Activated T-cell treated with anti-CD3 and anti-CD28 coated beads, Interleukin-2, amount 50 U/mL, for 4 hours (primary cell): ENCODE results near the gene HOXB9. TPM values are rescaled to one million over a fixed set of nuclear protein-coding genes. Genes with fewer than 3 reads are reported as not detected.

ENCODE experiments used
- ATAC-seq, 2 donors: fragments of 200-7000 bp; cut with Tn5 transposase; one replicate each; pipeline ENCODE4 v1.10.0; 2021
- DNase-seq: peaks from one replicate; pipeline ENCODE4 v3.0.0-alpha.2; 2020
- H3K27me3 Mint-ChIP-seq: one replicate; pipeline ENCODE4 v1.8.0; 2021; ENCODE audit warnings: low read depth, mixed read lengths
- H3K36me3 Mint-ChIP-seq: one replicate; pipeline ENCODE4 v1.8.0; 2022; ENCODE audit warnings: mixed read lengths; ENCODE audit not compliant: insufficient read depth
- H3K4me1 Mint-ChIP-seq: one replicate; pipeline ENCODE4 v1.8.0; 2021; ENCODE audit warnings: low read depth, mixed read lengths
- H3K4me3 Mint-ChIP-seq: one replicate; pipeline ENCODE4 v1.8.0; 2021; ENCODE audit warnings: mild to moderate bottlenecking, moderate library complexity, mixed read lengths
- H3K9me3 Mint-ChIP-seq: one replicate; pipeline ENCODE4 v1.8.0; 2021; ENCODE audit warnings: mixed read lengths
- total RNA-seq, 3 donors: library from RNA; stranded (reverse); gene quantifications; one replicate each; pipeline ENCODE4 v1.2.1, GENCODE V29; 2021

HOXB9 gene
- total RNA-seq, 3 donors from 2014 or later: 0.63 to 1.4 (median 1.2) TPM

DNA sequence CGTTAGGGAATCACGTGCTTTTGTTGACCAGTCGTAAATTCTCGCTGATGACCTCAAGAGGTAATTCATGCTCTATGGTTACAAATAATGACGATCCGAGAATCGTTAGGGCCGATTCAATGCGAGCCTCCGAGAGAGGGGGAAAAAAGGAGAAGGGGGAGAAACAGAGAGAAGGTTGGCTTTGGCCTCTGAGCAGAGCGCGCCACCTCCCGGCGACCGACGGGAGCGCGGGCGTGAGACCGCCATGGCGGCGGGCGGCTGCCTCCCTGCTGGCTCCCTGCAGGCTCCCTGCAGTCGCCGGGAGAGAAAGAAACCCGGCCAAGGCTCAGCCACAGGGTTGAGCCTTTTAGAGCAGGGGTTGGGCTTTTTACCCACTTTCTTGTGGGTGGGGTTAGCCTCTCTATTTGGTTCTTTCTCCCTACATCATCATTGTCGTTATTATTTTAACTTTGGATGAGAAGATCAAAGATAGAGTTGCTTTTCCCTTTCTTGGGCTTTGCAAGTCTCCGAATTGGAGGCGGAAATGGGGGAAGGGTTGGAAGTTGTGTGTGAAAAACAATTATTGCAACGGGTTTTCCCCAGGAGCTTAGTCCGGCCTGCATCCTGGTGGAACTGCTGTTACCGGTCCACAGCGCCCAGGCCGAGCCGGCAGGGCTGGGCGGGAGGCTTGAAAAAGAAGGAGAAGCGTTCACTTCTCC is 32.2 kb downstream of the HOXB9 start:
- no peaks in the 10 kb centered on the region for H3K36me3 Mint-ChIP-seq
- no peaks in the 10 kb centered on the region for H3K9me3 Mint-ChIP-seq
- ATAC-seq: peak; percentile 59 to 71
- peaks cover 89% of the 10 kb centered on the region for H3K27me3 Mint-ChIP-seq
- H3K4me3 Mint-ChIP-seq: peak overlapping the region; percentile 76
- peak; percentile 78 for DNase-seq
- H3K4me1 Mint-ChIP-seq: peaks cover 37% of the 10 kb centered on the region

- H3K36me3 Mint-ChIP-seq: no peaks in the 10 kb centered on the region
- H3K27me3 Mint-ChIP-seq: peaks cover 87% of the 10 kb centered on the region
- ATAC-seq (peak; percentile 5 to 16), DNase-seq (no peak)
- no peaks in the 10 kb centered on the region for H3K9me3 Mint-ChIP-seq
- peaks cover 32% of the 10 kb centered on the region for H3K4me1 Mint-ChIP-seq
- peak within 1 kb of the TSS; percentile 76 for H3K4me3 Mint-ChIP-seq
These were observed 32.9 kb downstream of the HOXB9 start, which contains the start of gene HOXB5 for GRCh38 chr17:48593126-48593829. TSS of gene HOXB5 (minus strand) at chr17:48593779. CDS start at chr17:48593682, 97 bp downstream.

- DNase-seq: no peak
- H3K27me3 Mint-ChIP-seq: peaks cover 87% of the 10 kb centered on the region
- ATAC-seq: peak in 1 of 2 donors; percentile 40
- H3K4me1 Mint-ChIP-seq: peaks cover 26% of the 10 kb centered on the region
- no peaks in the 10 kb centered on the region for H3K36me3 Mint-ChIP-seq
- peak overlapping the region; percentile 76 for H3K4me3 Mint-ChIP-seq
- no peaks in the 10 kb centered on the region for H3K9me3 Mint-ChIP-seq
These were observed 33.6 kb downstream of the HOXB9 start for GRCh38 chr17:48592577-48592976.

GRCh38 chr17:48592057-48592514 is 34.1 kb downstream of the HOXB9 start:
- Mint-ChIP-seq H3K27me3 (peaks cover 87% of the 10 kb centered on the region), H3K36me3 (no peaks in the 10 kb centered on the region), H3K4me3 (no peak overlapping the region), H3K4me1 (peaks cover 21% of the 10 kb centered on the region), H3K9me3 (no peaks in the 10 kb centered on the region)
- no peak for ATAC-seq
- no peak for DNase-seq

GRCh38 chr17:48591255-48592056 is 34.7 kb downstream of the HOXB9 start:
- ATAC-seq: no peak
- Mint-ChIP-seq H3K36me3 (no peaks in the 10 kb centered on the region), H3K4me3 (peak overlapping the region; percentile 20), H3K9me3 (no peaks in the 10 kb centered on the region), H3K27me3 (peaks cover 87% of the 10 kb centered on the region), H3K4me1 (peaks cover 17% of the 10 kb centered on the region)
- no peak for DNase-seq

DNA sequence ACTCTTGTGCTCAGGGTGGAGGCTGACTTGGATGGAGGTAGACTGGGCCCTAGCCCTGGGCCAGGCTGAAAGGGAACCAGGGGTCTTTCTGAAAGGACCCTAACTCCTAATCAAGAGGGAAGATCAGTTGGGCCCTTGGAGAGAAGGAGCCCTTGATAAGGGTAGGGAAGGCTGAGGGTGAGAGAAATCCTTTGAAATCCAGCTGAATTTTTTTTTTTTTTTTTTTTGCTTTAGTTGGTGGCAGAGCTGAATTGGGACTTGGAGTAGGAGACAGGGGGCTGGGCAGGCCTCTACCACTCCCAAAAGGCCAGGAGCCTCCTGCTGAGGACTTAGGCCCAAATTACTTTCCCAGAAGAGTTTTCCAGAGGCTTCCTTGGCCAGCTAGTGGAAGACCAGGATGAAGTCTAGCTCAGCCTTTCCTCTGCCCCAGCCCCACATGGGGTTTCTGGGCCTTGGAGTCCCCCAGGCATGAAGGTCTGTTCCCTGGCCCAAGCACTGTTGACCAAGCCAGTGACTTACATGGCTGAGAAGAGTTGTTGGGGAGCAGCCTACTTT is 35.5 kb downstream of the HOXB9 start:
- DNase-seq (no peak), ATAC-seq (no peak)
- Mint-ChIP-seq H3K36me3 (no peaks in the 10 kb centered on the region), H3K27me3 (peaks cover 89% of the 10 kb centered on the region), H3K4me1 (peaks cover 22% of the 10 kb centered on the region), H3K4me3 (peak overlapping the region; percentile 20), H3K9me3 (no peaks in the 10 kb centered on the region)

DNA sequence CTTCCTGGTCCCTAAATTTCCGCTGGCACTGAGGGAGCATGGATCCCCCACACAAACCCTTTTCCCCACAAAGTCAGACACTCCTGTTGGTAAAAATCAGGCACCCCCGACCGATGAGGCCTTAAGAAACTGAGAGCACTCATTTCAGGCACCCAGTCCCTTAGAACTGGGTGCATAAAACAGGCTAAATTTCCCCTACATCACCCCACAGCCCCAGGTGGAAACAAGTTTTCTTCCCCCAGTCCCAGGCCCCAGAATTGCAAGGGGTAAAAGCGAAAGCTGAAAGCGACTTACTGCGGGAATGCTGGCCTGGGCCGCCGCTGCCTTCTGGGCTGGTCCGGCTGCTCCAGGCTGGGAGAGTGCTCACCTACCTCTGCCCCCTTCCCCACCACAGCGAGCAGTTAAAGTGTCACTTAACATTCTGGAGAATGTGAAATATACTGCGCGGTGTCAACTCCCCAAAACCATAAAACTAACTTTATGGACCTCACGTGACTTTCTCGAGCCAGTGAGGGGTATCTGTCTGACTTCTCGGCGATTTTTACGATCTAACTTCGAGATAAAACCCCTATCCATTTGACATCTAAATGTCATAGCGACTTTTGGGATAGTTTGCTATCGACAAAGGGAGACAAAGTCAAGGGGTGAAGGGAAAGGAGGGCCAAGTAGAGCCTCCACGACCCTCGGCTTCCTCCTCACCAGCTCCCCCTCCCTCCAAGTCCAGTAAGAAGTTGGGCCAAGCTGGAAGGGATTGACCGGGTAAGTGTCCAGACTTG is 36.1 kb downstream of the HOXB9 start, which contains the start of gene HOXB3:
TSS of gene HOXB3 (minus strand) at position 411 of the 776 bp plus-strand sequence. CDS start 37,767 bp downstream, outside the sequence.
- Mint-ChIP-seq H3K9me3 (no peaks in the 10 kb centered on the region), H3K36me3 (no peaks in the 10 kb centered on the region), H3K4me3 (peak within 1 kb of the TSS; percentile 20), H3K4me1 (peaks cover 27% of the 10 kb centered on the region), H3K27me3 (peaks cover 89% of the 10 kb centered on the region)
- ATAC-seq (no peak), DNase-seq (no peak)

GRCh38 chr17:48589060-48589830 is 36.9 kb downstream of the HOXB9 start:
- ATAC-seq (no peak), DNase-seq (no peak)
- no peak overlapping the region for H3K4me3 Mint-ChIP-seq
- H3K27me3 Mint-ChIP-seq: peaks cover 87% of the 10 kb centered on the region
- peaks cover 29% of the 10 kb centered on the region for H3K4me1 Mint-ChIP-seq
- no peaks in the 10 kb centered on the region for H3K9me3 Mint-ChIP-seq
- no peaks in the 10 kb centered on the region for H3K36me3 Mint-ChIP-seq

- no peak for DNase-seq
- Mint-ChIP-seq H3K4me3 (no peak overlapping the region), H3K36me3 (no peaks in the 10 kb centered on the region), H3K9me3 (no peaks in the 10 kb centered on the region), H3K27me3 (peaks cover 88% of the 10 kb centered on the region), H3K4me1 (peaks cover 27% of the 10 kb centered on the region)
- ATAC-seq: no peak
These were observed 37.6 kb downstream of the HOXB9 start for GRCh38 chr17:48588528-48588927.

GRCh38 chr17:48588074-48588415 is 38.1 kb downstream of the HOXB9 start:
- Mint-ChIP-seq H3K4me3 (no peak overlapping the region), H3K9me3 (no peaks in the 10 kb centered on the region), H3K4me1 (peaks cover 24% of the 10 kb centered on the region), H3K27me3 (peaks cover 88% of the 10 kb centered on the region), H3K36me3 (no peaks in the 10 kb centered on the region)
- DNase-seq: no peak
- ATAC-seq: no peak

DNA sequence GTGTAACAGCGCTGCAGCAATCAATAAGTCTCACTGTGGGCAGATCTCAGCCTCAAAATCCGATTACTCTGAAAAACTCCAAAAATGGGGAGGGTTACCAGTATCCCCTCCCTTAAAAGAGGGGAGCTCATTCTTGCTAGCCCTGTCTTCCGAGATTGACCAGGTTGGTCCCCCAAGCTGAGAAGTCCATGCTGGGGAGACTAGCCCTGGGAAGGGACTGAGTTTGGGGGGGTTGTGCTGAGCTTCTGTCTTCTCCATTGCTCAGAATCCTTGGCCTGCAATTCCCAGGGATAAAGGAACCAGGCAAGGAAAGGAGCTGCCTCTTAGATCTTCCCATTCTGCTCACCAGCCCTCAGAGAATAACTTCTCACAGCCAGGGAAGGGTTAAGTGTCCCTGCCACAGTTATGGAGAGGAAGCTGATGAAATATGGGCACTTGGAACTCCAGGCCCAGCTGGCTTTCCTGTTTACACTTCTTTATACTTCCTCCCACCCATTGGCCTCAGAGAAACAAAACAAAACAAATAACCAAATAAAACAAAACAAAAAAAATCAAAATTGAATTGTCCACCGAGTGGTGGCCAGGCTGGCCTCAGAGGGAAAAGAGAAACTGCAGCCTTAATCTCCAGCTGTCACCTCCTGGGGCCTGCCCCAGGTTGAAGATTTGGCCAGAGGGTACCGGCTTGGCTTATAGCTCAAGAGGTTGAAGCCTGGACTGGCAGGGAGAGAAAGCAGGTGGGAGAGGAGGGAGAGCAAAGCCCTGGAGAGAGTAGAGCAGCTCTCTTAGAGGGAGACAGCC is 38.7 kb downstream of the HOXB9 start:
- Mint-ChIP-seq H3K9me3 (no peaks in the 10 kb centered on the region), H3K27me3 (peaks cover 88% of the 10 kb centered on the region), H3K4me1 (peaks cover 21% of the 10 kb centered on the region), H3K4me3 (no peak overlapping the region), H3K36me3 (no peaks in the 10 kb centered on the region)
- ATAC-seq (no peak), DNase-seq (no peak)
